BLaER1 (cell line): ENCODE data around the gene CCNY.

Source experiments
- H3K27ac ChIP-seq: shearing (Covaris generic); formaldehyde crosslinking; 2 replicates; pipeline ENCODE4 v1.8.1; 2022
- H3K27me3 ChIP-seq: shearing (Covaris generic); formaldehyde crosslinking; 2 replicates; pipeline ENCODE4 v1.8.1; 2022
- H3K36me3 ChIP-seq: shearing (Covaris generic); formaldehyde crosslinking; 2 replicates; pipeline ENCODE4 v1.8.1; 2022
- H3K4me1 ChIP-seq: shearing (Covaris generic); formaldehyde crosslinking; 2 replicates; pipeline ENCODE4 v1.8.1; 2022
- H3K4me2 ChIP-seq: shearing (Covaris generic); formaldehyde crosslinking; 2 replicates; pipeline ENCODE4 v1.8.1; 2022
- H3K4me3 ChIP-seq: shearing (Covaris generic); formaldehyde crosslinking; 2 replicates; pipeline ENCODE4 v1.8.1; 2022
- H3K9ac ChIP-seq: shearing (Covaris generic); formaldehyde crosslinking; 2 replicates; pipeline ENCODE4 v1.8.1; 2022
- H3K9me3 ChIP-seq: shearing (Covaris generic); formaldehyde crosslinking; 2 replicates; pipeline ENCODE4 v1.8.1; 2022
- H4K20me1 ChIP-seq: shearing (Covaris generic); formaldehyde crosslinking; 2 replicates; pipeline ENCODE4 v1.8.1; 2022
- Cebpa-rat ChIP-seq: shearing (Covaris generic); IDR thresholded peaks from 2 replicates; pipeline ENCODE4 v1.8.1; 2022

The CCNY gene

GRCh38 chr10:35463878-35464277 lies 127.6 kb downstream of the CCNY start:
- H3K9me3 ChIP-seq = no peaks in the 10 kb centered on the region
- peaks cover 79% of the 10 kb centered on the region for H3K4me1 ChIP-seq
- H3K27me3 ChIP-seq = no peaks in the 10 kb centered on the region
- no peak overlapping the region for H3K4me3 ChIP-seq
- no peak overlapping the region for H3K9ac ChIP-seq
- TF ChIP-seq Cebpa-rat = no peak
- H3K36me3 ChIP-seq = no peaks in the 10 kb centered on the region
- no peak overlapping the region for H3K4me2 ChIP-seq
- peaks cover 100% of the 10 kb centered on the region for H4K20me1 ChIP-seq
- no peak overlapping the region for H3K27ac ChIP-seq

- Histone ChIP-seq H3K4me1 (peaks cover 83% of the 10 kb centered on the region), H3K36me3 (no peaks in the 10 kb centered on the region), H3K9me3 (no peaks in the 10 kb centered on the region), H4K20me1 (peaks cover 100% of the 10 kb centered on the region), H3K27ac (no peak overlapping the region), H3K4me2 (peak overlapping the region; percentile 81; the same call in 1 of the 2 replicates), H3K27me3 (no peaks in the 10 kb centered on the region), H3K4me3 (no peak overlapping the region), H3K9ac (no peak overlapping the region)
- TF ChIP-seq Cebpa-rat = no peak
Measured at GRCh38 chr10:35464825-35465456, 128.6 kb downstream of the CCNY start.

- H3K4me2 ChIP-seq = peak overlapping the region; percentile 81
Measured at GRCh38 chr10:35465673-35466072, 129.4 kb downstream of the CCNY start.

GRCh38 chr10:35466170-35466569 lies 129.9 kb downstream of the CCNY start:
- H3K4me1 ChIP-seq = peaks cover 84% of the 10 kb centered on the region
- H3K4me2 ChIP-seq = peak overlapping the region; percentile 81
- H4K20me1 ChIP-seq = peaks cover 100% of the 10 kb centered on the region

More at GRCh38 chr10:35465673-35466072, 129.4 kb downstream of the CCNY start:
- Histone ChIP-seq H3K27me3 (no peaks in the 10 kb centered on the region), H3K9ac (no peak overlapping the region), H4K20me1 (peaks cover 100% of the 10 kb centered on the region), H3K36me3 (no peaks in the 10 kb centered on the region), H3K4me3 (no peak overlapping the region), H3K9me3 (no peaks in the 10 kb centered on the region), H3K27ac (peak overlapping the region; percentile 53), H3K4me1 (peaks cover 86% of the 10 kb centered on the region)
- TF ChIP-seq Cebpa-rat = no peak

GRCh38 chr10:35466661-35467060 lies 130.4 kb downstream of the CCNY start:
- Histone ChIP-seq H3K9me3 (no peaks in the 10 kb centered on the region; the same call in 1 of the 2 replicates), H3K27me3 (no peaks in the 10 kb centered on the region), H3K9ac (0 out of 2 replicates have a peak overlapping the region, but pooled peaks have one; percentile 27), H4K20me1 (peaks cover 100% of the 10 kb centered on the region), H3K4me1 (peaks cover 79% of the 10 kb centered on the region), H3K4me3 (no peak overlapping the region), H3K4me2 (peak overlapping the region; percentile 81), H3K36me3 (no peaks in the 10 kb centered on the region), H3K27ac (peak overlapping the region; percentile 53; the same call in 1 of the 2 replicates)
- no peak for TF ChIP-seq Cebpa-rat

More at GRCh38 chr10:35466170-35466569, 129.9 kb downstream of the CCNY start:
- Histone ChIP-seq H3K9me3 (no peaks in the 10 kb centered on the region), H3K4me3 (no peak overlapping the region), H3K9ac (0 out of 2 replicates have a peak overlapping the region, but pooled peaks have one; percentile 27), H3K36me3 (no peaks in the 10 kb centered on the region), H3K27me3 (no peaks in the 10 kb centered on the region), H3K27ac (peak overlapping the region; percentile 53)
- TF ChIP-seq Cebpa-rat = no peak

GRCh38 chr10:35467186-35467585 lies 130.9 kb downstream of the CCNY start:
- TF ChIP-seq Cebpa-rat = no peak
- Histone ChIP-seq H3K4me1 (peaks cover 74% of the 10 kb centered on the region), H3K27ac (no peak overlapping the region), H4K20me1 (peaks cover 100% of the 10 kb centered on the region), H3K4me3 (no peak overlapping the region), H3K36me3 (no peaks in the 10 kb centered on the region), H3K4me2 (peak overlapping the region; percentile 81; the same call in 1 of the 2 replicates), H3K27me3 (no peaks in the 10 kb centered on the region), H3K9me3 (peaks cover 5% of the 10 kb centered on the region; the same call in 1 of the 2 replicates), H3K9ac (no peak overlapping the region)

GRCh38 chr10:35470248-35470924 lies 134.1 kb downstream of the CCNY start:
- Histone ChIP-seq H3K9me3 (peaks cover 25% of the 10 kb centered on the region), H3K27ac (no peak overlapping the region), H3K4me3 (no peak overlapping the region), H3K27me3 (no peaks in the 10 kb centered on the region), H3K4me1 (peaks cover 42% of the 10 kb centered on the region), H3K9ac (no peak overlapping the region), H4K20me1 (peaks cover 71% of the 10 kb centered on the region), H3K36me3 (peaks cover 9% of the 10 kb centered on the region; the same call in 1 of the 2 replicates), H3K4me2 (no peak overlapping the region)
- TF ChIP-seq Cebpa-rat = no peak

GRCh38 chr10:35470925-35471315 lies 134.6 kb downstream of the CCNY start:
- TF ChIP-seq Cebpa-rat = no peak
- Histone ChIP-seq H3K9ac (no peak overlapping the region), H3K4me3 (no peak overlapping the region), H3K27ac (no peak overlapping the region), H4K20me1 (peaks cover 65% of the 10 kb centered on the region), H3K4me1 (peaks cover 37% of the 10 kb centered on the region), H3K27me3 (no peaks in the 10 kb centered on the region), H3K9me3 (peaks cover 25% of the 10 kb centered on the region), H3K4me2 (no peak overlapping the region), H3K36me3 (peaks cover 9% of the 10 kb centered on the region; the same call in 1 of the 2 replicates)

- no peak overlapping the region for H3K27ac ChIP-seq
- H3K4me3 ChIP-seq = no peak overlapping the region
- H3K9me3 ChIP-seq = peaks cover 25% of the 10 kb centered on the region
- H3K4me2 ChIP-seq = no peak overlapping the region
- peaks cover 9% of the 10 kb centered on the region; the same call in 1 of the 2 replicates for H3K36me3 ChIP-seq
- H3K4me1 ChIP-seq = peaks cover 31% of the 10 kb centered on the region
- peaks cover 60% of the 10 kb centered on the region for H4K20me1 ChIP-seq
- H3K9ac ChIP-seq = no peak overlapping the region
- H3K27me3 ChIP-seq = no peaks in the 10 kb centered on the region
- TF ChIP-seq Cebpa-rat = no peak
Measured at GRCh38 chr10:35471435-35471834, 135.1 kb downstream of the CCNY start.

- Histone ChIP-seq H3K36me3 (peaks cover 20% of the 10 kb centered on the region), H3K4me1 (peaks cover 23% of the 10 kb centered on the region), H3K4me2 (no peak overlapping the region), H3K9ac (no peak overlapping the region), H3K4me3 (no peak overlapping the region), H3K27ac (no peak overlapping the region), H4K20me1 (peaks cover 43% of the 10 kb centered on the region), H3K27me3 (no peaks in the 10 kb centered on the region), H3K9me3 (no peaks in the 10 kb centered on the region)
- no peak for TF ChIP-seq Cebpa-rat
Measured at GRCh38 chr10:35480142-35480541, 143.8 kb downstream of the CCNY start.
